Activated CD8-positive, alpha-beta memory T cell treated with anti-CD3 and anti-CD28 coated beads for 48 hours (primary cell): ENCODE data around the gene CACNA2D3.

Experiments
- DNase-seq, 3 experiments: peaks; one replicate each; pipeline ENCODE4 v3.0.0-alpha.2; 2020; ENCODE audit warnings: low read depth in 2 of 3, low spot score in 2 of 3

Gene CACNA2D3

DNA sequence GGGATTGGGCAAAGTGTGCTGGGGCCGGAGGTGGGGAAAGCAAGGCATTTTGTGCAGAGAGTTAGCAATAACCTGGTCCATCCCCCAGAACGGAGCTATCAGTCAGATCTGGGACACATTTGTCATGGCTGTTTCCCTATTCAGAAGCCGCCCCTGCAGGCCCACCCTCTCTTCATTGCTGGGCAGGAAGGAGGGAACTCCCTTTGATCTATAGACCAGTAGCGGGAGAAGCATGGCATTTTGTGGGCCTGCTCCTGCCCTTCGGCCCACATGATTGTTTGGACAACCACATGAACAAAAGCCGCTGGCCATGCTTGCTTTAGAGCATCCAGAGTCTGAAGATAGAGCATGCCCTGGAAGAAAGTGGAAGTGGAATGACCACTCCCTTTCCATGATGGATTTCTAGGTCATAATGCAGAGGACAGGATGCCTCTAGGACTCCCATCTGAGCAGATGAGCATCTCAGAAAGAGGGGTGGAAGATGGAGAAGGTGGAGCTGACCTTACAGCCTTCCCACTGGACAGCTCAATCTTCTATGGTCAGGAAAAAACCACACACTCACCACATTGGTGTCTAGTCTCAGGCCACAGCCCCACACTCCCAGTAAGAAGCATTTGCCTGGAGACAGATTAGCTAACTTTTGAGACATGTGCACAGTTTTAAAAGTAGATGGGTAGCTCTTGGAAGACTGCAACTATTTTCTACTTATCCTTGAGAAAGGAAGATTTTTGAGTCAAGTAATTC is 817.4 kb downstream of the CACNA2D3 start:
- no peak for DNase-seq

DNA sequence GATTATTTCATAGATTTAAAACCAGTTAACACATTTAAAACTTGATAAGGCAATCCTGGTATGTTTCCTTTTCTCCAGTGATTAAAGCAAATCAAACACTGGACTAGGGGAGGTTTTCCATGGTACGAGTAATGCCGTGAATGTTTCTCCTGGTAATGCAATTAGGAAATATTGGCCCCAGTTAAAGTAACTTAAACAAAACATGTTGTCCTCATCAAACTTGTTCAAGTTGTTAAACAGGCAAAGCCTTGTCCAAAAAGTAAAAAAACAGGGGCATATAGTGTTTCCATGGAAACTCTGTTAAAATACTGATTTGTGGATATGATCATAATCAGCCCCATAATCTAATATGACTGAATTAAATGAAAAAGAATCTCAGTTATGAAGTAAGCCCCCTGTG is 818.6 kb downstream of the CACNA2D3 start:
- no peak for DNase-seq

DNA sequence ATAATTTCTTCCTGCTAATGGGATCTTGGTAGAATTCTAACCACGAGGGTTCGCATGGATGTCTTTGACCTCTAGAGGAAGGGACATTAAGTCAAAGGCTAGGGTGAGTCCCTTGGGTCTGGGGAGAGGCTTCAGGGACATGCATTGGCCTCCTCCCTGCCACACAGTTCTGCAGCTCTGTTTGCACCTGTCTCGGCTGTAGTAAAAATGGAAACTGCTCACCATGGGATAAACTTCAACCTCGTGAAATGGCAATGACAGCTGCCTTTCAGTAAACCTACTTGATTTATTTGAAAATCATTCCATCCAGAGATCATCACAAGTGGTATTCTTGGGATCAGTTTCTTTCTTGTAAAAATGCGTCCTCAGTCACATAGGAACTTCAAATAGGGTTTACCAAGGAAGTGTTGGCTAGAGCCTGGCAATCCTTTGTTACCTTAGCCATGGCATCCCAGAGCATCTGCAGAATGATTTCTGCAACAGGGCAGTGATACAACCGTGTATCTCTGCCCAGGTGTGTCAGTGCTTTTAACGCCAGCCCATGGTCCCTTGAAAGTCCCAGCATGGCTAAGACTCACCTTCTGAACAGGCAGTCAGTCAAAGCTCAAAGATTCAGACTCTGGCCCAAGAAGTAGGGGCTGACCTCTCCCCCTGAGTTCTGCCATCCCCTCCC is 819.5 kb downstream of the CACNA2D3 start:
- no peak for DNase-seq

- DNase-seq, result no peak
Measured at GRCh38 chr3:54949491-54950044, 827.2 kb downstream of the CACNA2D3 start.

- no peak for DNase-seq
Measured at GRCh38 chr3:54950391-54951003, 828.1 kb downstream of the CACNA2D3 start.

DNA sequence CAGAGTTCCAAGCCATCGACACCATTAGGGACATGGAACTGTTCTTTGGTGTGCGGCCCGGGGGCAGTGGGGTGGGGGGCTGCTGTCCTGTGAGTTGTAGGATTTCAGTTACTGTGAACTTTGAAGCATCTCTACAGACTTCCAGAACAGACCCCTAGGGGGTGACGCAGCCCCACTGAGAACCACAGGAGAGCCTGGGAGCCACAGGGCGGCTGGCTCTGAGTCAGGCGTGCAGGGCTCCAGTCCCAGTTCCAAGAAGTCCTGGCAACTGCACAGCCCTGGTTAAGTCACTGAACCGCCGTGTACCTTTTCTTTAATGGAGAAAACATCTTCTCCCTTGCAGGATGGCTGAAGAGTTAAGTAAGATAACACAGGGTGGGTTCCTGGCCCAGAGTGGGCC is 829.1 kb downstream of the CACNA2D3 start:
- no peak for DNase-seq

GRCh38 chr3:54954022-54954421 is 831.7 kb downstream of the CACNA2D3 start:
- DNase-seq, result no peak

GRCh38 chr3:54954521-54954920 is 832.2 kb downstream of the CACNA2D3 start:
- no peak for DNase-seq

DNA sequence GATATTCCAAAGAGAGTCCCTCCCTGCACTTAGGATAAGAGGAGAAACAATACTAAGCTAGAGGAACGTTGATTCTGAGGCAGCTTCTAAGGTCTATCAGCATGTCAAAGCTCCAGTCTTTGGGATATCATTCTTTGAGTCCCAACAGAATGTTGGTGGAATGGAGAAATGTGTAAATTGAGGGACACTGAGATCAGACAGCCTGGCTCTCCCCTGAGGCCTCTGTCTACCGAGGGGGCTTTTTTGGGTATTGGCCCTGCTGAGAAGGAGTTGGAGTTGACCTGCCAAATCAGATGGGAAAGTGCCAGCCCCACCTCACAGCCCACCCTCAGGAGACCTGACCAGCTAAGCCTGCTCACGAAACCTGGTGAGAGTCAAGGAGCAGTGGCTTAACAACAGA is 833.1 kb downstream of the CACNA2D3 start:
- no peak for DNase-seq

DNA sequence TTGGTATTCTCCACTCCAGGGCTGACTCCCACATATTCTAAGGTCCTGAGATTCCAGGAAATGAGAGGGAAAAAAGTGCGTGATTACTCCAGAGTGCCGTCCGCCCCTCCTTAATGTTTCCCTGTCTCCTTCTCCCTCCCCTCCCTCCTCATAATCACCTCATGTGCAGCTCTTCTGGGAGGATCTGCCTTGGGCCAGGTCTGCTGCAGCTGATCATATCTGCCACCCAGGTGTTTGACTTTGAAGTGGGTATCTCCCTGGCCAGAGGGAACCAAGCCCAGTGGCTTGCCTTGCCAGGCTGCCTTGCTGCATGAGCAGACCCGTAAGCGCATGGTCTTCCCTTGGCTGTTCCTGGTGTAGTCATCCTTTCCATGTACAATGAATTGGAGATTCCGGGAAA is 833.6 kb downstream of the CACNA2D3 start:
- DNase-seq, result no peak

- no peak for DNase-seq
Measured at GRCh38 chr3:54957711-54958110, 835.4 kb downstream of the CACNA2D3 start.

GRCh38 chr3:54960082-54960481 is 837.7 kb downstream of the CACNA2D3 start:
- no peak for DNase-seq

DNA sequence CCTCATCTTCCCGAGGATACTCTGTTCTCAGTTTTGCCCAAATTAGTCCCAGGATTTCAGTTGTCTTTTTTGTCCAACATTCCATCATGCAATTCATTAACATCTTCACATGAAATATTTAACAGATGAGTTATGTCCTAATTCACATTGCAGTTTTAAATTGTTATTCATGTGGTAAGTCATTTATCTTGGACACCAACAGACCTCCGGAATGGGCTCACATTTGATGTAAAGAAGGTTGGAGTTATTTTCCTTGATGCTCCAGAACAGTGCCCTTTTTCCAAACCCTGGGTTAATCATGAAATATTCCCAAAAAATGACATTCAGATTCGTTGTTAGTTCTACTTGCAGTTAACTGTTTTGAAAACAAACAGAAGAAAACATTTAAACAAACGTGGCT is 838.3 kb downstream of the CACNA2D3 start:
- no peak for DNase-seq

DNA sequence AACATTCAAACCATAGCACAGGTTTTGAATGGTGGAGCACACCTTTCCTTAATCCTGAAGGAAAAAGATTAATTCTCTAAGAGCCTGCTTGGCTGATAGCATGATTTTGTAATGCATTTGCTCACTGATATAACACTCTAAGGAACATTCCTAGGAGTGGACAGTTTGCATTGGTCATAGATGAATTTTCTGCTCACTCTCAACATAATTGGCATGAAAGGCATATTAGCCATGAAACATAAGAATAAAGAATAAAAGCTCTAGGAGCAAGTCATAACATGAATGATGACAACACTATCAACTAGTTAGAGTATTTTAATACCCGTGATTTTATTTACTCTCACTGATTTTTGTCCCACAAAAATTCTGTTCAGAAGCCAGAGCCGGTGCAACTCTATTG is 839.8 kb downstream of the CACNA2D3 start:
- no peak for DNase-seq

DNA sequence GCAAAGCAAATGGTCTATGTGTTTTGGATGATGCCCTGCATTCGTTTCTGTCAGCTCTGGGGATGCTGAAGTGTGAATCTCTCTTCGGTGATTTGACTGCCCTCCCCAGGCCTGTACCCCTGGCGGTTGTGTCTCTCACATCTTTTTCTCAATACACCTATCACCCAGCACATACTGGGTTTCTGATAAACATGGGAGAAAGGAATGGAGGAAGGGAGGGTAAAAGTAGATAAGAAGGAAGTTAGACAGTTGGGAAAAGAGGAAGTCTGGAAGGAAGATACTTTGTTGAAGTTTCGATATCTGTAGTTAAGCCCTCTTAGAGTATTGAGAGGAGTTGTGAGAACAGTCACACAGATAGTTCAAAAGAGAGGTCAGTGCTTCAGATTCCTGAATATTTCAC is 841.3 kb downstream of the CACNA2D3 start:
- DNase-seq, result no peak

DNA sequence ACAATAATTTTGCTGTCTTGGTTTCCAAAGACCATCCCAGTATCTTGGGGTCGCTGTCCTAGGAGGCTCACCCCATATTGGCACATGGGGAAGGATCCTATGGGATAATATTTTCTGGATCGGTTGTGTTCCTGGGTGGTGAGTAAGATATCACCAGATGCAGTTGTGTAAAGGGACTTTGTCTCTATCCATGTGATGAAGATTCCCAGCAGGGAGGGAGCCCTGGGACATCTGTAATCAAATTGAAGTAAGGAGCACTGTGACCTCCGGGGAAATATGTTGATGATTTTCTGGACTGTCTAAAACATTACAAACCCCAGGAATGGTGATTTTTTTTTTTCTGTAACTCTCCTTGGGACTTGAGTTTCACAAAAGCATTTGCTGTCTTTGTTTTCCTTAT is 841.7 kb downstream of the CACNA2D3 start:
- DNase-seq, result no peak

DNA sequence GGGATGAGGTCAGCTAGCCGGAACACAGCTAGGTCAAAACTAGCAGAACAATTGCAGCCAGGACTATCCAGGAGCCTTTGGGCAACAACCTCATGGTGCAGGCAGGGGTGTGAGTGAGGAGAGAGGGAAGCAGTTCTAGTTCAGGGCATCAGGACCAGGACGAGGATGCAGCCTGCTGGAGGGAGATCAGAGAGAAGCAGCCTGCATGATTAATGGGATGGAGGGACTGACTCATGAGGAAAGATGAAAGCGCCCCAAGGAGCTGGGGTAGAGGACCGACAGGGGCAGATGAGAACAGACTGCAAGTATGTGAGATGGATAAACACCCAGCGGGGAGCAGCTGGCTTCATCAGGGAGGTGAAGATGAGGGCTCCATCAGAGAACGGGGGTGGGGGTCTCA is 843.4 kb downstream of the CACNA2D3 start:
- DNase-seq, result no peak

GRCh38 chr3:54966979-54967378 is 844.6 kb downstream of the CACNA2D3 start:
- DNase-seq, result no peak

DNA sequence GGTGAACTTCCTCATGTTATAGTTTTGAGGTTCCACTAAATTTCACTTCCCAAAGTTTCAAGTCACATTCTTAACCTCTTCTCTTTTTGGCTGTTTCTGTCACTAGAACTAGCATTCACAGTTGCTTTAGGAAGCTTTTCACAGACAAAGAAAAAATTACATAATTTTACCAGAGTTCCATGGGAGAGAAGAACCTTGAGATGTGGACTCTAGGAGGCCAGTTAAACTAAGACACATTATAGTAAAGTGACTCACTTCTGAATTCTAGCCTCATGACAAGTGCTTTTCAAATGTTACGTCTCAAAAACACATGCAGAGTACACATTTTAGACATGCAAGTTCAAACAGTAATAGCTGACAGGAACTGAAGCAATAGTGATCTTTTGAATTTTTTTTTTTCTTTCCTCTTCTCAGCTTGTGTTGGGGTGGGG is 845.4 kb downstream of the CACNA2D3 start:
- DNase-seq, result no peak

- no peak for DNase-seq
Measured at GRCh38 chr3:54968546-54969172, 846.3 kb downstream of the CACNA2D3 start.

- DNase-seq, result no peak
Measured at GRCh38 chr3:54969652-54970051, 847.3 kb downstream of the CACNA2D3 start.

DNA sequence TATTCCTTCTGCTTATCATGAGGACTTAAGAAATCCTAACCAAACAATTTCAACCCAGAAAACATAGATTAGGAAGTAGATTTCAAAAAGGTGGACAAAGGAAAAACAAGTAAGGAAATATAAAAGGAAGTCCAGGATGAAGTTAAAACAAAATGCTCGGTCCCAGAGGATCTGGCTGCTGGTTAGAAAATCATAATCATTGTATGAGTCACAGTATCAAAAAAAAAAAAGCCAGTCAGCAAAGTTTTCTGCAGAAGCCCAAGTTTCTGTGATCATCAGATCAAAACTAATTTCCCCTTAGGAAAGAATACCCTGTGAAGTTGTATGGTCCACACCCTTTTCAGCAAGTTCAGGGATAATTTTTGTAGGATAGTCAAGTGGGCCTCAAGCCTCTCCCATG is 848.5 kb downstream of the CACNA2D3 start:
- no peak for DNase-seq
